ENCODE results near the gene RNF166. TPM values are rescaled to one million over a fixed set of nuclear protein-coding genes. Genes with fewer than 3 reads are reported as not detected.

RNF166 gene
- total and polyA plus RNA-seq, 2 of the 13 experiments (the other 11 are each of a cell fraction or from before 2014, with no cell fraction given), result 21.4 to 23.0 TPM

DNA sequence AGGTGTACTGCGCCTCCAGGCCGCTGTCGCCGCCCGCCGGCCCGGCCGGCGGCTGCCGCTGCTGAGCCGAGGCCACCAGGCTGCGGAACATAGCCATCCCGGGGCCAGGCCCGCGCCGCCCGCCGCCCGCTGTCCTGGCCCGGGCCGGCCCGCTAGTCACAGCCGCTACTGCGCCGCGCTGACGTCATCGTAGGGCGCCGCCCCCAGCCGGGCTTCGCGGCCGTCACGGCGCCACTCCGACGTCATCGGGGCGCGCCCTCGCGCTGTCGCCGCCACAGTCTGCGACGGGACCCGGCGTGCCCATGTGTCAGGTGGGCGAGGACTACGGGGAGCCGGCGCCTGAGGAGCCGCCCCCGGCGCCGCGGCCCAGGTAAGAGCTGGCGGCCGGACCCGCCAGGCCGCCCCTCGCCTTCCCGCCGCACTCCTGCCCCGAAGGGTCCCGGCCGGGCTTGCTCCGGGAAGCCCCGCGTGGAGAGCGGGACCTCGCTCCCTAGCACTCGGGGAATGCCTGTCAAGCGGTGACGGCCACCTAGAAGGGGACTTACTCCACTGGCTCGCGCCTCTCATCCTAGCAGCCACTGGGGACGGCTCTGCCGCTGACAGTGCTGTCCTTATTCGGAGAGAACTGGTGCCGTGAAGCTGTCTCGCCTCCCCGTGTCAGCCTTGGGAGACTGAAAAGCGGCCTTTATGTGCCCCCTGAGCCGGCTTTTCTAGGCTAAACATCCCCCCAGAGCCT, at the start of gene RNF166, which contains the start of gene CTU2 (continued):
- no peak for TF ChIP-seq HNRNPLL (IDR thresholded peaks at IDR 0.05; ENCODE audit: low read depth, low read length, poor library complexity, severe bottlenecking)
- no peak for TF ChIP-seq ZNF550 (CRISPR knock-in tag; IDR thresholded peaks at IDR 0.05; ENCODE audit: borderline replicate concordance)
- TF ChIP-seq NFE2L1 (CRISPR knock-in tag; IDR thresholded peaks at IDR 0.05; ENCODE audit: borderline replicate concordance), result no peak
- TF ChIP-seq, protein P1, sequence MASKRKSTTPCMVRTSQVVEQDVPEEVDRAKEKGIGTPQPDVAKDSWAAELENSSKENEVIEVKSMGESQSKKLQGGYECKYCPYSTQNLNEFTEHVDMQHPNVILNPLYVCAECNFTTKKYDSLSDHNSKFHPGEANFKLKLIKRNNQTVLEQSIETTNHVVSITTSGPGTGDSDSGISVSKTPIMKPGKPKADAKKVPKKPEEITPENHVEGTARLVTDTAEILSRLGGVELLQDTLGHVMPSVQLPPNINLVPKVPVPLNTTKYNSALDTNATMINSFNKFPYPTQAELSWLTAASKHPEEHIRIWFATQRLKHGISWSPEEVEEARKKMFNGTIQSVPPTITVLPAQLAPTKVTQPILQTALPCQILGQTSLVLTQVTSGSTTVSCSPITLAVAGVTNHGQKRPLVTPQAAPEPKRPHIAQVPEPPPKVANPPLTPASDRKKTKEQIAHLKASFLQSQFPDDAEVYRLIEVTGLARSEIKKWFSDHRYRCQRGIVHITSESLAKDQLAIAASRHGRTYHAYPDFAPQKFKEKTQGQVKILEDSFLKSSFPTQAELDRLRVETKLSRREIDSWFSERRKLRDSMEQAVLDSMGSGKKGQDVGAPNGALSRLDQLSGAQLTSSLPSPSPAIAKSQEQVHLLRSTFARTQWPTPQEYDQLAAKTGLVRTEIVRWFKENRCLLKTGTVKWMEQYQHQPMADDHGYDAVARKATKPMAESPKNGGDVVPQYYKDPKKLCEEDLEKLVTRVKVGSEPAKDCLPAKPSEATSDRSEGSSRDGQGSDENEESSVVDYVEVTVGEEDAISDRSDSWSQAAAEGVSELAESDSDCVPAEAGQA (IDR thresholded peaks at IDR 0.05; ENCODE audit: low read depth), result peak; percentile 99
- TF ChIP-seq, protein P1 (CRISPR knock-in tag; IDR thresholded peaks at IDR 0.05; ENCODE audit: borderline replicate concordance), result 0 out of 2 replicates have a peak, but pooled peaks have one; percentile 89
- no peak for TF ChIP-seq ZNF747 (CRISPR knock-in tag; IDR thresholded peaks at IDR 0.05; ENCODE audit: borderline replicate concordance)
- TF ChIP-seq KAT2B (IDR thresholded peaks at IDR 0.05; ENCODE audit: borderline replicate concordance, low read depth, low read length), result no peak
- TF ChIP-seq ZNF777 (CRISPR knock-in tag; IDR thresholded peaks at IDR 0.05), result peak; percentile 19; the same call in 1 of the 2 replicates
- TF ChIP-seq, protein P2, sequence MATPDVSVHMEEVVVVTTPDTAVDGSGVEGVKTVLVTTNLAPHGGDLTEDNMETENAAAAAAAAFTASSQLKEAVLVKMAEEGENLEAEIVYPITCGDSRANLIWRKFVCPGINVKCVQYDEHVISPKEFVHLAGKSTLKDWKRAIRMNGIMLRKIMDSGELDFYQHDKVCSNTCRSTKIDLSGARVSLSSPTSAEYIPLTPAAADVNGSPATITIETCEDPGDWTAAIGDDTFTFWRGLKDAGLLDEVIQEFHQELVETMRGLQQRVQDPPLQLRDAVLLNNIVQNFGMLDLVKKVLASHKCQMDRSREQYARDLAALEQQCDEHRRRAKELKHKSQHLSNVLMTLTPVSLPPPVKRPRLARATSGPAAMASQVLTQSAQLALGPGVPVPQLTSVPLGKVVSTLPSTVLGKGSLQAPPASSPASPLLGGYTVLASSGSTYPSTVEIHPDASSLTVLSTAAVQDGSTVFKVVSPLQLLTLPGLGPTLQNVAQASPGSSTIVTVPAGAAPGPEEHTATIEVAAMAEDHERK (CRISPR knock-in tag; IDR thresholded peaks at IDR 0.05; ENCODE audit: low read depth), result peak; percentile 87
- no peak for TF ChIP-seq ZNF484 (CRISPR knock-in tag; IDR thresholded peaks at IDR 0.05; ENCODE audit: borderline replicate concordance, low read depth)
- peak; percentile 77; the same call in 1 of the 2 replicates for TF ChIP-seq KLF13 (CRISPR knock-in tag; IDR thresholded peaks at IDR 0.05)
- no peak for TF ChIP-seq TEAD2 (CRISPR knock-in tag; IDR thresholded peaks at IDR 0.05)
- TF ChIP-seq, protein P3, sequence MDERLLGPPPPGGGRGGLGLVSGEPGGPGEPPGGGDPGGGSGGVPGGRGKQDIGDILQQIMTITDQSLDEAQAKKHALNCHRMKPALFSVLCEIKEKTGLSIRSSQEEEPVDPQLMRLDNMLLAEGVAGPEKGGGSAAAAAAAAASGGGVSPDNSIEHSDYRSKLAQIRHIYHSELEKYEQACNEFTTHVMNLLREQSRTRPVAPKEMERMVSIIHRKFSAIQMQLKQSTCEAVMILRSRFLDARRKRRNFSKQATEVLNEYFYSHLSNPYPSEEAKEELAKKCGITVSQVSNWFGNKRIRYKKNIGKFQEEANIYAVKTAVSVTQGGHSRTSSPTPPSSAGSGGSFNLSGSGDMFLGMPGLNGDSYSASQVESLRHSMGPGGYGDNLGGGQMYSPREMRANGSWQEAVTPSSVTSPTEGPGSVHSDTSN (CRISPR knock-in tag; IDR thresholded peaks at IDR 0.05), result no peak
- TF ChIP-seq SALL1 (CRISPR knock-in tag; IDR thresholded peaks at IDR 0.05), result peak; percentile 88
- TF ChIP-seq ZC3H4 (CRISPR knock-in tag; IDR thresholded peaks at IDR 0.05; ENCODE audit: borderline replicate concordance), result no peak
- no peak for TF ChIP-seq ZBTB42 (CRISPR knock-in tag; IDR thresholded peaks at IDR 0.05)
- no peak; a peak in 1 of 4 replicates for TF ChIP-seq EP300 (IDR thresholded peaks at IDR 0.05; ENCODE audit: low read depth in 2 of 2, low read length in 2 of 2)
- no peak for TF ChIP-seq EP300 (CRISPR knock-in tag; IDR thresholded peaks at IDR 0.05; ENCODE audit: borderline replicate concordance)
- TF ChIP-seq, protein P4, sequence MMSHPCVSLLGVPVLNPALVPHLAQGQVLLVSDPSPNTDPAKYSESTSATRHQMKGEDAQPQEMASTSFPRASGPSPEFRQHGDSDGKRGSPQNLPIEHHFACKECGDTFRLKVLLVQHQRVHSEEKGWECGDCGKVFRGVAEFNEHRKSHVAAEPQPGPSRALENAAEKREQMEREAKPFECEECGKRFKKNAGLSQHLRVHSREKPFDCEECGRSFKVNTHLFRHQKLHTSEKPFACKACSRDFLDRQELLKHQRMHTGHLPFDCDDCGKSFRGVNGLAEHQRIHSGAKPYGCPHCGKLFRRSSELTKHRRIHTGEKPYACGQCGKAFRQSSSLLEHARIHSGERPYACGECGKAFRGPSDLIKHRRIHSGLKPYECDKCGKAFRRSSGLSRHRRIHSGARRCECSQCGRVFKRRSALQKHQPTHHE (CRISPR knock-in tag; IDR thresholded peaks at IDR 0.05; ENCODE audit: borderline replicate concordance), result peak; percentile 94
- peak; percentile 92 for TF ChIP-seq KDM2A (CRISPR knock-in tag; IDR thresholded peaks at IDR 0.05; ENCODE audit: borderline replicate concordance, low read depth)
